Chondrocyte (in vitro differentiated cells): ENCODE results near the gene USP17L26. TPM values are rescaled to one million over a fixed set of nuclear protein-coding genes. Genes with fewer than 3 reads are reported as not detected.
"Not testable (repeated sequence)": the region's sequence is repeated elsewhere in the genome, so short reads cannot be mapped to it uniquely, and the experiment has no call there.

ENCODE experiments used
- DNase-seq: peaks from one replicate; pipeline ENCODE4 v3.0.0; 2021; ENCODE audit warnings: mixed read lengths, low spot score
- H3K27ac Mint-ChIP-seq: one replicate; pipeline ENCODE4 v1.8.0; 2021; ENCODE audit warnings: mild to moderate bottlenecking, moderate library complexity, mixed read lengths; ENCODE audit not compliant: unreplicated experiment
- H3K27me3 Mint-ChIP-seq: 2 replicates; pipeline ENCODE4 v1.8.0; 2021; ENCODE audit warnings: low read depth, mixed read lengths
- H3K36me3 Mint-ChIP-seq: 2 replicates; pipeline ENCODE4 v1.8.0; 2021; ENCODE audit warnings: low read depth, mixed read lengths
- H3K4me1 Mint-ChIP-seq: 2 replicates; pipeline ENCODE4 v1.8.0; 2021; ENCODE audit warnings: low read depth, mild to moderate bottlenecking, mixed read lengths
- H3K4me3 Mint-ChIP-seq: one replicate; pipeline ENCODE4 v1.8.0; 2021; ENCODE audit warnings: mild to moderate bottlenecking, moderate library complexity, mixed read lengths; ENCODE audit not compliant: unreplicated experiment
- H3K9me3 Mint-ChIP-seq: 2 replicates; pipeline ENCODE4 v1.8.0; 2021; ENCODE audit warnings: low read depth, mixed read lengths
- long read RNA-seq: library from polyadenylated mRNA; stranded (forward); transcript quantifications from one replicate; pipeline ENCODE4 v2.0.0, GENCODE V29; 2021
- total RNA-seq: library from RNA; stranded (reverse); gene quantifications from 3 replicates; pipeline ENCODE4 v1.2.1, GENCODE V29; 2021

Gene USP17L26, protein sequence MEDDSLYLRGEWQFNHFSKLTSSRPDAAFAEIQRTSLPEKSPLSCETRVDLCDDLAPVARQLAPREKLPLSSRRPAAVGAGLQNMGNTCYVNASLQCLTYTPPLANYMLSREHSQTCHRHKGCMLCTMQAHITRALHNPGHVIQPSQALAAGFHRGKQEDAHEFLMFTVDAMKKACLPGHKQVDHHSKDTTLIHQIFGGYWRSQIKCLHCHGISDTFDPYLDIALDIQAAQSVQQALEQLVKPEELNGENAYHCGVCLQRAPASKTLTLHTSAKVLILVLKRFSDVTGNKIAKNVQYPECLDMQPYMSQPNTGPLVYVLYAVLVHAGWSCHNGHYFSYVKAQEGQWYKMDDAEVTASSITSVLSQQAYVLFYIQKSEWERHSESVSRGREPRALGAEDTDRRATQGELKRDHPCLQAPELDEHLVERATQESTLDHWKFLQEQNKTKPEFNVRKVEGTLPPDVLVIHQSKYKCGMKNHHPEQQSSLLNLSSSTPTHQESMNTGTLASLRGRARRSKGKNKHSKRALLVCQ
- not detected in 3 replicates for total RNA-seq
- long read RNA-seq = 0 reads

DNA sequence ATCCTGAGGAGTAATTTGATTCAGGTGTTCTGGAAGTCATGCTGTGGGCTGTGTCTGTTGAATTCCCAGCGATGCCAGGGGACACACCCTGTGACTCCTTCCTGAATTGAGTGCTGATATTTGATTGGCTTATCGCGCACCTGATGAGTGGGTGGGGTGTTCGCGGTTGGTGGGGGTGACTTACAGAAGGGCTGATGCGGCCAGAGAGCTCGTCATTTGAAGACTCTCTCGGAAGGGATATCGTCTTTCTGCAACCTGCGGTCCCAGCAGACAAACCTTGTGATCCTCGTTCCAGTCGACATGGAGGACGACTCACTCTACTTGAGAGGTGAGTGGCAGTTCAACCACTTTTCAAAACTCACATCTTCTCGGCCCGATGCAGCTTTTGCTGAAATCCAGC lies at the start of gene USP17L26:
Gene USP17L26 (plus strand): TSS at position 301 of the 400 bp plus-strand sequence. CDS start 0 bp downstream, at position 301.
- H3K36me3 Mint-ChIP-seq, DNase-seq, H3K9me3 Mint-ChIP-seq, H3K27me3 Mint-ChIP-seq, H3K27ac Mint-ChIP-seq, H3K4me1 Mint-ChIP-seq, H3K4me3 Mint-ChIP-seq: not testable (repeated sequence)

DNA sequence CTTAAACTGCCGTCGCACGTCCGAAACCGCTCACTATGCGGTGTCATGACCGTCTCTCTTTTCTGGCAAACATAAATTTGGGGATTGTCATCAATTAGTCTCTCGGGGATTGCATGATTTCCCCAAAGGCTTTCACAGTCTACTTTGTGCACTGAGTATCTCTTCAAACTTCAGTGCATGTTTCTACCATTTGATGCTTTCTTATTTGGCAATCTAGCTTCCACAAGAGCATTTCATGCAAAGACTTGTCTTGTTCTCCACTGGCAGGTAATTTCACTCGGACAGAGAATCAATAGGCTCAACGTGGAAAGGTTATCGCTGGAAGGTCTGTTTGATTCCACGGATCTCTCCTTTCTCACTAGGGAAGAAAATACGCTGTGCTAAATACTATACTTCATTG lies 10.3 kb upstream of the USP17L26 start:
- H3K36me3 Mint-ChIP-seq, H3K9me3 Mint-ChIP-seq, H3K27me3 Mint-ChIP-seq, H3K4me1 Mint-ChIP-seq, H3K4me3 Mint-ChIP-seq, DNase-seq, H3K27ac Mint-ChIP-seq: not testable (repeated sequence)

GRCh38 chr4:9324865-9325264 lies 9.6 kb upstream of the USP17L26 start, which contains the start of gene USP17L24:
TSS of gene USP17L24 (plus strand) at chr4:9325165. CDS start at chr4:9325165, 0 bp downstream.
- H3K27ac Mint-ChIP-seq, DNase-seq, H3K36me3 Mint-ChIP-seq, H3K4me3 Mint-ChIP-seq, H3K4me1 Mint-ChIP-seq, H3K9me3 Mint-ChIP-seq, H3K27me3 Mint-ChIP-seq: not testable (repeated sequence)

DNA sequence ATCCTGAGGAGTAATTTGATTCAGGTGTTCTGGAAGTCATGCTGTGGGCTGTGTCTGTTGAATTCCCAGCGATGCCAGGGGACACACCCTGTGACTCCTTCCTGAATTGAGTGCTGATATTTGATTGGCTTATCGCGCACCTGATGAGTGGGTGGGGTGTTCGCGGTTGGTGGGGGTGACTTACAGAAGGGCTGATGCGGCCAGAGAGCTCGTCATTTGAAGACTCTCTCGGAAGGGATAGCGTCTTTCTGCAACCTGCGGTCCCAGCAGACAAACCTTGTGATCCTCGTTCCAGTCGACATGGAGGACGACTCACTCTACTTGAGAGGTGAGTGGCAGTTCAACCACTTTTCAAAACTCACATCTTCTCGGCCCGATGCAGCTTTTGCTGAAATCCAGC lies 4.8 kb upstream of the USP17L26 start, which contains the start of gene USP17L25:
Gene USP17L25 (plus strand): TSS at position 301 of the 400 bp plus-strand sequence. CDS start 0 bp downstream, at position 301.
- H3K27me3 Mint-ChIP-seq, H3K27ac Mint-ChIP-seq, H3K9me3 Mint-ChIP-seq, DNase-seq, H3K4me1 Mint-ChIP-seq, H3K36me3 Mint-ChIP-seq, H3K4me3 Mint-ChIP-seq: not testable (repeated sequence)

DNA sequence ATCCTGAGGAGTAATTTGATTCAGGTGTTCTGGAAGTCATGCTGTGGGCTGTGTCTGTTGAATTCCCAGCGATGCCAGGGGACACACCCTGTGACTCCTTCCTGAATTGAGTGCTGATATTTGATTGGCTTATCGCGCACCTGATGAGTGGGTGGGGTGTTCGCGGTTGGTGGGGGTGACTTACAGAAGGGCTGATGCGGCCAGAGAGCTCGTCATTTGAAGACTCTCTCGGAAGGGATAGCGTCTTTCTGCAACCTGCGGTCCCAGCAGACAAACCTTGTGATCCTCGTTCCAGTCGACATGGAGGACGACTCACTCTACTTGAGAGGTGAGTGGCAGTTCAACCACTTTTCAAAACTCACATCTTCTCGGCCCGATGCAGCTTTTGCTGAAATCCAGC lies 4.6 kb downstream of the USP17L26 start, which contains the start of gene USP17L5:
Gene USP17L5 (plus strand): TSS at position 301 of the 400 bp plus-strand sequence. CDS start 0 bp downstream, at position 301.
- not testable (repeated sequence) for H3K4me3 Mint-ChIP-seq, DNase-seq, H3K27me3 Mint-ChIP-seq, H3K4me1 Mint-ChIP-seq, H3K36me3 Mint-ChIP-seq, H3K9me3 Mint-ChIP-seq, H3K27ac Mint-ChIP-seq

GRCh38 chr4:9343848-9344247 lies 9.4 kb downstream of the USP17L26 start, which contains the start of gene USP17L27:
TSS of gene USP17L27 (plus strand) at chr4:9344148. CDS start at chr4:9344148, 0 bp downstream.
- H3K4me1 Mint-ChIP-seq, H3K9me3 Mint-ChIP-seq, H3K27me3 Mint-ChIP-seq, H3K36me3 Mint-ChIP-seq, H3K27ac Mint-ChIP-seq, H3K4me3 Mint-ChIP-seq, DNase-seq: not testable (repeated sequence)

DNA sequence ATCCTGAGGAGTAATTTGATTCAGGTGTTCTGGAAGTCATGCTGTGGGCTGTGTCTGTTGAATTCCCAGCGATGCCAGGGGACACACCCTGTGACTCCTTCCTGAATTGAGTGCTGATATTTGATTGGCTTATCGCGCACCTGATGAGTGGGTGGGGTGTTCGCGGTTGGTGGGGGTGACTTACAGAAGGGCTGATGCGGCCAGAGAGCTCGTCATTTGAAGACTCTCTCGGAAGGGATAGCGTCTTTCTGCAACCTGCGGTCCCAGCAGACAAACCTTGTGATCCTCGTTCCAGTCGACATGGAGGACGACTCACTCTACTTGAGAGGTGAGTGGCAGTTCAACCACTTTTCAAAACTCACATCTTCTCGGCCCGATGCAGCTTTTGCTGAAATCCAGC lies 14.1 kb downstream of the USP17L26 start, which contains the start of gene USP17L28:
Gene USP17L28 (plus strand): TSS at position 301 of the 400 bp plus-strand sequence. CDS start 0 bp downstream, at position 301.
- not testable (repeated sequence) for H3K4me3 Mint-ChIP-seq, H3K36me3 Mint-ChIP-seq, H3K27ac Mint-ChIP-seq, H3K27me3 Mint-ChIP-seq, H3K9me3 Mint-ChIP-seq, DNase-seq, H3K4me1 Mint-ChIP-seq

DNA sequence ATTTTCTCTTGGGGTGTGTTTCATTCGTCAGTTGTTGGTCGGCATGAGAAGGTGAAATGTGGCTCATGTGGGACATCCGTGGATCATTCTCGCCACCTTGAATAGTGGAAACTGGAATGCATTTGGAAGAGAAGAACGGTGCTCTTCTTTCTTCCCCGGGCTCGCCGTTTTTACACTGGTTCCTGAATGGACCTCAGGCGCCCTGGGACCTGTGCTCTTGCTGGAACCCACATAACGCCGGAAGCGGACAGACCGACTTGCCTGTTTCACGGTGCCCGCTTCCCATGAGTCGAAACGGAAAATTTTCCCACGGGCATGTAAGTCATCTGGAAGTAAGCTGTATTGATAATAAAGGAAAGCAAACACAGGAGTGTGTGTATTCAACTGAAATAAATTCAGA lies 16.4 kb downstream of the USP17L26 start:
- not testable (repeated sequence) for H3K27me3 Mint-ChIP-seq, H3K36me3 Mint-ChIP-seq, H3K4me1 Mint-ChIP-seq, DNase-seq, H3K9me3 Mint-ChIP-seq, H3K4me3 Mint-ChIP-seq, H3K27ac Mint-ChIP-seq

- H3K36me3 Mint-ChIP-seq, H3K27ac Mint-ChIP-seq, H3K9me3 Mint-ChIP-seq, DNase-seq, H3K4me3 Mint-ChIP-seq, H3K4me1 Mint-ChIP-seq, H3K27me3 Mint-ChIP-seq: not testable (repeated sequence)
Measured at GRCh38 chr4:9353338-9353737, 18.9 kb downstream of the USP17L26 start, which contains the start of gene USP17L29. TSS of gene USP17L29 (plus strand) at chr4:9353638. CDS start at chr4:9353638, 0 bp downstream.

GRCh38 chr4:9362829-9363228 lies 28.4 kb downstream of the USP17L26 start, which contains the start of gene USP17L30:
TSS of gene USP17L30 (plus strand) at chr4:9363129. CDS start at chr4:9363129, 0 bp downstream.
- not testable (repeated sequence) for H3K27me3 Mint-ChIP-seq, DNase-seq, H3K27ac Mint-ChIP-seq, H3K4me1 Mint-ChIP-seq, H3K36me3 Mint-ChIP-seq, H3K4me3 Mint-ChIP-seq, H3K9me3 Mint-ChIP-seq

- not testable (repeated sequence) for H3K4me3 Mint-ChIP-seq, H3K27me3 Mint-ChIP-seq, H3K9me3 Mint-ChIP-seq
Measured at GRCh38 chr4:9379881-9380280, 45.4 kb downstream of the USP17L26 start.

More at GRCh38 chr4:9379881-9380280, 45.4 kb downstream of the USP17L26 start:
- not testable (repeated sequence) for H3K4me1 Mint-ChIP-seq, H3K36me3 Mint-ChIP-seq, DNase-seq, H3K27ac Mint-ChIP-seq
